B cell (primary cell): ENCODE measurements around the gene TBX21. TPM values are rescaled to one million over a fixed set of nuclear protein-coding genes. Genes with fewer than 3 reads are reported as not detected.
A peak's percentile ranks its signal among the peaks of the same experiment; 100 is the strongest.

Experiments
- ATAC-seq: fragments of 200-7000 bp; cut with Tn5 transposase; one replicate; pipeline ENCODE4 v1.10.0; 2021; ENCODE audit warnings: low read depth, mild to moderate bottlenecking, moderate number of reproducible peaks, moderate library complexity
- CTCF ChIA-PET: fragments of 350-600 bp; sonication (Branson Sonifier 250); formaldehyde crosslinking; loops from one replicate; lab custom pipeline; 2021; ENCODE audit warnings: antibody characterized with exemption, inconsistent platforms; lab: Charles Lee
- POLR2A ChIA-PET: fragments of 350-600 bp; sonication (Branson Sonifier 250); formaldehyde crosslinking; loops from one replicate; lab custom pipeline; 2021; ENCODE audit warnings: antibody characterized with exemption; lab: Charles Lee
- DNase-seq: peaks from one replicate; pipeline ENCODE4 v3.0.0; 2013
- H2AFZ ChIP-seq: 2 replicates; pipeline ENCODE4 v1.6.1; 2012; ENCODE audit warnings: mild to moderate bottlenecking, low read depth, low read length; ENCODE audit not compliant: insufficient read depth, poor library complexity, severe bottlenecking
- H3K27ac ChIP-seq, 2 donors: 1 replicate in 1 of 2; 2 replicates in 1 of 2; pipeline ENCODE4 v1.5.1; 2012 to 2013; ENCODE audit warnings: low read length in 2 of 2, mild to moderate bottlenecking in 2 of 2, moderate library complexity in 1 of 2
- H3K27me3 ChIP-seq, 4 experiments: fragments of 200-600 bp in 1 of 4; sonication (generic) in 1 of 4; replicated peaks in 1 of 4; 1 replicate in 2 of 4; 2 replicates in 2 of 4; pipeline versions ENCODE4 v1.6.1 to v1.7.0; 2013 to 2016; ENCODE audit warnings: low read length in 3 of 4, mild to moderate bottlenecking in 2 of 4, mixed read lengths in 1 of 4, moderate library complexity in 1 of 4; ENCODE audit not compliant: insufficient read depth in 4 of 4, control insufficient read depth in 3 of 4; ENCODE audit errors: control extremely low read depth in 1 of 4
- H3K36me3 ChIP-seq, 2 experiments: replicated peaks in 1 of 2; 1 replicate in 1 of 2; 2 replicates in 1 of 2; pipeline versions ENCODE4 v1.6.1 to v1.7.1; 2013; ENCODE audit warnings: low read length in 1 of 2; ENCODE audit not compliant: insufficient read depth in 2 of 2, control insufficient read depth in 1 of 2; ENCODE audit errors: control extremely low read depth in 1 of 2, extremely low read depth in 1 of 2
- H3K4me1 ChIP-seq, 2 donors: fragments of 200-600 bp in 1 of 2; sonication (generic) in 1 of 2; 1 replicate in 1 of 2; 2 replicates in 1 of 2; pipeline versions ENCODE4 v1.5.1 to v1.6.1; 2013 to 2017; ENCODE audit warnings: low read length in 2 of 2; ENCODE audit not compliant: control insufficient read depth in 2 of 2, insufficient read depth in 2 of 2
- H3K4me2 ChIP-seq: replicated peaks from 2 replicates; pipeline ENCODE3; 2012; ENCODE audit warnings: mild to moderate bottlenecking, low read depth, low read length; ENCODE audit not compliant: poor library complexity, severe bottlenecking
- H3K4me3 ChIP-seq, 5 experiments: fragments of 200-600 bp in 1 of 5; sonication (generic) in 1 of 5; 1 replicate in 3 of 5; 2 replicates in 2 of 5; pipeline versions ENCODE4 v1.5.1 to v1.7.0; 2011 to 2016; ENCODE audit warnings: low read length in 4 of 5, mild to moderate bottlenecking in 4 of 5, low read depth in 2 of 5, control low read depth in 1 of 5, moderate library complexity in 1 of 5; ENCODE audit not compliant: insufficient read depth in 1 of 5; ENCODE audit errors: control extremely low read depth in 1 of 5, extremely low read depth in 1 of 5
- H3K79me2 ChIP-seq: fragments of 200-600 bp; sonication (generic); one replicate; pipeline ENCODE4 v1.6.0; 2016; ENCODE audit warnings: low read length; ENCODE audit not compliant: control insufficient read depth, insufficient read depth
- H3K9ac ChIP-seq: fragments of 200-600 bp; sonication (generic); 2 replicates; pipeline ENCODE4 v1.6.1; 2017; ENCODE audit warnings: mild to moderate bottlenecking, low read length, moderate library complexity
- H3K9me3 ChIP-seq, 3 donors: one replicate each; pipeline versions ENCODE4 v1.6.1 to v1.7.1; 2013; ENCODE audit warnings: low read length in 2 of 3; ENCODE audit not compliant: control insufficient read depth in 2 of 3, insufficient read depth in 1 of 3; ENCODE audit errors: control extremely low read depth in 1 of 3
- H4K20me1 ChIP-seq: 2 replicates; pipeline ENCODE4 v1.6.0; 2012; ENCODE audit warnings: mild to moderate bottlenecking, low read length; ENCODE audit not compliant: insufficient read depth, control insufficient read depth, poor library complexity, severe bottlenecking
- H3K27ac Mint-ChIP-seq: one replicate; pipeline ENCODE4 v1.8.0; 2021; ENCODE audit warnings: mixed read lengths
- H3K27me3 Mint-ChIP-seq: one replicate; pipeline ENCODE4 v1.8.0; 2021; ENCODE audit warnings: mixed read lengths
- H3K4me1 Mint-ChIP-seq: one replicate; pipeline ENCODE4 v1.8.0; 2021; ENCODE audit warnings: mixed read lengths
- H3K4me3 Mint-ChIP-seq: one replicate; pipeline ENCODE4 v1.8.0; 2021; ENCODE audit warnings: mixed read lengths
- H3K9me3 Mint-ChIP-seq: one replicate; pipeline ENCODE4 v1.8.0; 2022; ENCODE audit warnings: mixed read lengths; ENCODE audit not compliant: insufficient read depth
- EZH2 ChIP-seq: IDR thresholded peaks from 2 replicates; pipeline ENCODE4 v1.6.1; 2012; ENCODE audit warnings: borderline replicate concordance, low read depth, mild to moderate bottlenecking, moderate library complexity, low read length; ENCODE audit not compliant: insufficient read depth, poor library complexity, severe bottlenecking
- WGBS: methylation state at CpG from one replicate; pipeline ENCODE4 v1.1.5; 2013; ENCODE audit warnings: missing lambda C conversion rate; ENCODE audit not compliant: insufficient coverage; 5-methylcytosine and 5-hydroxymethylcytosine counted together
- intact Hi-C: fragments of 100-400 bp; cut with micrococcal nuclease; formaldehyde crosslinking; loops from one replicate; pipeline ENCODE4 v1.10.0; 2022
- polyA plus RNA-seq: library from polyadenylated mRNA; depleted of rRNA; stranded (reverse); fragments of >200 nt; gene quantifications from 2 replicates; pipeline ENCODE4 v1.2.3, GENCODE V29; 2012
- total RNA-seq, 2 donors: library from RNA; stranded (reverse); fragments of 120-200 nt in 1 of 2; gene quantifications; 1 replicate in 1 of 2; 2 replicates in 1 of 2; pipeline versions ENCODE4 v1.2.3 to v1.2.4, GENCODE V29; 2013 to 2022
- TF ChIP-seq, protein P1 (sequence below): fragments of 200-600 bp; IDR thresholded peaks from one replicate; pipeline ENCODE4 v1.8.0; 2022; ENCODE audit warnings: antibody characterized with exemption, mild to moderate bottlenecking

Gene TBX21
- total and polyA plus RNA-seq, 2 donors (not counting 1 experiment from before 2014, with no cell fraction given) = 10.8 TPM

- H3K27ac Mint-ChIP-seq = no peak overlapping the region
- CTCF ChIA-PET = interaction anchor here (1.9 kb wide), 1 partner anchor 176 kb away, joined by 7 read pairs; no protein-coding TSS in a partner anchor
- H3K4me3 Mint-ChIP-seq = peak overlapping the region; percentile 55
Observed at GRCh38 chr17:47791025-47791424, 58.0 kb downstream of the TBX21 start.

GRCh38 chr17:47792457-47792856 is 59.4 kb downstream of the TBX21 start:
- no peak for DNase-seq
- Histone ChIP-seq H3K27ac (no peak overlapping the region), H3K9ac (no peak overlapping the region), H3K79me2 (no peaks in the 10 kb centered on the region), H3K27me3 (peaks cover 0 to 33% (median 26%) of the 10 kb centered on the region in 4 experiments), H3K4me2 (no peak overlapping the region), H3K4me1 (peaks cover 10% of the 10 kb centered on the region in 2 donors), H3K4me3 (no peak overlapping the region), H3K9me3 (no peaks in the 10 kb centered on the region), H4K20me1 (no peaks in the 10 kb centered on the region), H2AFZ (no peak overlapping the region), H3K36me3 (no peaks in the 10 kb centered on the region)
- no CpG with 5 or more reads among the region's 1 CpG for WGBS
- H3K4me1 Mint-ChIP-seq = peaks cover 9% of the 10 kb centered on the region
- no peak for TF ChIP-seq EZH2
- TF ChIP-seq, protein P1, sequence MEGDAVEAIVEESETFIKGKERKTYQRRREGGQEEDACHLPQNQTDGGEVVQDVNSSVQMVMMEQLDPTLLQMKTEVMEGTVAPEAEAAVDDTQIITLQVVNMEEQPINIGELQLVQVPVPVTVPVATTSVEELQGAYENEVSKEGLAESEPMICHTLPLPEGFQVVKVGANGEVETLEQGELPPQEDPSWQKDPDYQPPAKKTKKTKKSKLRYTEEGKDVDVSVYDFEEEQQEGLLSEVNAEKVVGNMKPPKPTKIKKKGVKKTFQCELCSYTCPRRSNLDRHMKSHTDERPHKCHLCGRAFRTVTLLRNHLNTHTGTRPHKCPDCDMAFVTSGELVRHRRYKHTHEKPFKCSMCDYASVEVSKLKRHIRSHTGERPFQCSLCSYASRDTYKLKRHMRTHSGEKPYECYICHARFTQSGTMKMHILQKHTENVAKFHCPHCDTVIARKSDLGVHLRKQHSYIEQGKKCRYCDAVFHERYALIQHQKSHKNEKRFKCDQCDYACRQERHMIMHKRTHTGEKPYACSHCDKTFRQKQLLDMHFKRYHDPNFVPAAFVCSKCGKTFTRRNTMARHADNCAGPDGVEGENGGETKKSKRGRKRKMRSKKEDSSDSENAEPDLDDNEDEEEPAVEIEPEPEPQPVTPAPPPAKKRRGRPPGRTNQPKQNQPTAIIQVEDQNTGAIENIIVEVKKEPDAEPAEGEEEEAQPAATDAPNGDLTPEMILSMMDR = no peak
- H3K27me3 Mint-ChIP-seq = peaks cover 58% of the 10 kb centered on the region
- no peak overlapping the region for H3K27ac Mint-ChIP-seq
- CTCF ChIA-PET = interaction anchor here (0.6 kb wide), 1 partner anchor 281 kb away, joined by 3 read pairs; no protein-coding TSS in a partner anchor
- H3K9me3 Mint-ChIP-seq = no peaks in the 10 kb centered on the region
- ATAC-seq = no peak
- intact Hi-C loops = no loop called here
- POLR2A ChIA-PET = no interaction called here
- no peak overlapping the region for H3K4me3 Mint-ChIP-seq

More at GRCh38 chr17:47791025-47791424, 58.0 kb downstream of the TBX21 start:
- Histone ChIP-seq H3K9ac (no peak overlapping the region), H2AFZ (no peak overlapping the region), H3K27me3 (peaks cover 0 to 33% (median 26%) of the 10 kb centered on the region in 4 experiments), H3K36me3 (no peaks in the 10 kb centered on the region), H3K9me3 (no peaks in the 10 kb centered on the region), H4K20me1 (no peaks in the 10 kb centered on the region), H3K79me2 (no peaks in the 10 kb centered on the region), H3K4me3 (no peak overlapping the region), H3K27ac (no peak overlapping the region), H3K4me1 (peaks cover 10% of the 10 kb centered on the region in 2 donors), H3K4me2 (no peak overlapping the region)
- H3K27me3 Mint-ChIP-seq = peaks cover 59% of the 10 kb centered on the region
- ATAC-seq = no peak
- intact Hi-C loops = no loop called here
- no CpG with 5 or more reads among the region's 3 CpGs for whole genome bisulfite sequencing
- DNase-seq = no peak
- POLR2A ChIA-PET = no interaction called here
- H3K4me1 Mint-ChIP-seq = peaks cover 9% of the 10 kb centered on the region
- no peaks in the 10 kb centered on the region for H3K9me3 Mint-ChIP-seq
- TF ChIP-seq EZH2 = no peak
- TF ChIP-seq, protein P1 = no peak
